NB4 (cell line): Measurements from ENCODE around the gene AWAT2.

Source experiments
- MYC ChIP-seq: IDR thresholded peaks from 2 replicates; pipeline ENCODE4 v1.6.1; 2011; ENCODE audit warnings: low read depth, low read length
- TF ChIP-seq, protein P1 (sequence below): IDR thresholded peaks from one replicate; pipeline ENCODE4 v1.5.1; 2012; ENCODE audit warnings: low read depth, low read length
- TF ChIP-seq, protein P2 (sequence below): IDR thresholded peaks from 2 replicates; pipeline ENCODE4 v1.6.1; 2011; ENCODE audit warnings: low read depth, low read length

DNA sequence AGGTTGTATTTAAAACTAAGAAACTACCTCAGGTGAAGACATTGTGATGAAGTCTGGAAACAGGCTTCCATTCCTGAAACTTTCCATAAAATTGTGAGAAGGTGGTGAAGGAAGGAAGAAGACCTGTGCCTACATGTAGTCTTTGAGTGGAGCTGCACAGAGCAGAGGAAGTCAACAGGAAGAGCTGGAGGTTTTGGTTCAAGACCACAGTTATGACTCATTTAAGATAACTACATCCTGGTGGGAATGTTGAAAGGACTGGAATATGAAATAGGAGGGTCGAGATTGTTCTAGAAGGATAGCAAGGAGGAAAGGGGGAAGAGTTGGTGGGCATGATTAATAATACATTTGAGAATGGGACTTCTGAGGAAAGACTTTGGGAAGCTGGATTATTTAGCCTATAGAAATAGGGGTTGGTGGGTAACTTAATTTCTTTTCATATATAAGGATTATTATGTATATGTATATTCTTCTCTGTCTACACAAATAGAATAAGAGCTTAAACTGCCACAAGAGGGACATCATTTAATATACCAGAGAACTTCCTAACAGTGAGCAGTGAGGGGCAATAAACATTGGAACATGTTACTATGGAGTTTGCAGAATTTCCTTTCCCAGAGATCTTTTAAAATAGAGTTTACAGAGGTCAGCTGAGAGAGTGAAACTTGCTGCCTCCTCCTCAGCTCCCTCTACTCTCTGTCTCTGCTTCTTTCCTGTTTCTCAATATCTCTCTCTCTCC is 23.5 kb downstream of the AWAT2 start:
- TF ChIP-seq, protein P1, sequence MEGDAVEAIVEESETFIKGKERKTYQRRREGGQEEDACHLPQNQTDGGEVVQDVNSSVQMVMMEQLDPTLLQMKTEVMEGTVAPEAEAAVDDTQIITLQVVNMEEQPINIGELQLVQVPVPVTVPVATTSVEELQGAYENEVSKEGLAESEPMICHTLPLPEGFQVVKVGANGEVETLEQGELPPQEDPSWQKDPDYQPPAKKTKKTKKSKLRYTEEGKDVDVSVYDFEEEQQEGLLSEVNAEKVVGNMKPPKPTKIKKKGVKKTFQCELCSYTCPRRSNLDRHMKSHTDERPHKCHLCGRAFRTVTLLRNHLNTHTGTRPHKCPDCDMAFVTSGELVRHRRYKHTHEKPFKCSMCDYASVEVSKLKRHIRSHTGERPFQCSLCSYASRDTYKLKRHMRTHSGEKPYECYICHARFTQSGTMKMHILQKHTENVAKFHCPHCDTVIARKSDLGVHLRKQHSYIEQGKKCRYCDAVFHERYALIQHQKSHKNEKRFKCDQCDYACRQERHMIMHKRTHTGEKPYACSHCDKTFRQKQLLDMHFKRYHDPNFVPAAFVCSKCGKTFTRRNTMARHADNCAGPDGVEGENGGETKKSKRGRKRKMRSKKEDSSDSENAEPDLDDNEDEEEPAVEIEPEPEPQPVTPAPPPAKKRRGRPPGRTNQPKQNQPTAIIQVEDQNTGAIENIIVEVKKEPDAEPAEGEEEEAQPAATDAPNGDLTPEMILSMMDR: no peak
- TF ChIP-seq, protein P2, sequence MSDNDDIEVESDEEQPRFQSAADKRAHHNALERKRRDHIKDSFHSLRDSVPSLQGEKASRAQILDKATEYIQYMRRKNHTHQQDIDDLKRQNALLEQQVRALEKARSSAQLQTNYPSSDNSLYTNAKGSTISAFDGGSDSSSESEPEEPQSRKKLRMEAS: no peak
- no peak for TF ChIP-seq MYC
